ENCODE results near the gene ZNF821.

DNA sequence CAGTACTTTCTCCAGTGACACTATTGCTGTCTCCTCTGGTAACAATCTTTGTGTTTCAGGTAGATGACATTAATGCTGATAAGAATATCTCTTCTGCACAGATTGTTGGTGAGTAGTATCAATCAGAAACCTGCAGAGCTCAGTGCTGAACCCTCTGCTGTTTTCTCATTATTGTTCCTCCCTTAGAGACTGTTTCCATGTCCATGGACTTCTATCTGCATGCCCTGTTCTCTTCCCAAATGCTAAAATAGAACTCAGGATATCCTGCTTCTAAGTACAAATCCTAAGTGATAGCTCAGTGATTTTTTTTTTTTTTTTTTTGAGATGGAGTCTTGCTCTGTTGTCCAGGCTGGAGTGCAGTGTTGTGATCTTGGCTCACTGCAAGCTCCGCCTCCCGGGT lies 40.7 kb upstream of the ZNF821 start:
- TF ChIP-seq, protein P1, sequence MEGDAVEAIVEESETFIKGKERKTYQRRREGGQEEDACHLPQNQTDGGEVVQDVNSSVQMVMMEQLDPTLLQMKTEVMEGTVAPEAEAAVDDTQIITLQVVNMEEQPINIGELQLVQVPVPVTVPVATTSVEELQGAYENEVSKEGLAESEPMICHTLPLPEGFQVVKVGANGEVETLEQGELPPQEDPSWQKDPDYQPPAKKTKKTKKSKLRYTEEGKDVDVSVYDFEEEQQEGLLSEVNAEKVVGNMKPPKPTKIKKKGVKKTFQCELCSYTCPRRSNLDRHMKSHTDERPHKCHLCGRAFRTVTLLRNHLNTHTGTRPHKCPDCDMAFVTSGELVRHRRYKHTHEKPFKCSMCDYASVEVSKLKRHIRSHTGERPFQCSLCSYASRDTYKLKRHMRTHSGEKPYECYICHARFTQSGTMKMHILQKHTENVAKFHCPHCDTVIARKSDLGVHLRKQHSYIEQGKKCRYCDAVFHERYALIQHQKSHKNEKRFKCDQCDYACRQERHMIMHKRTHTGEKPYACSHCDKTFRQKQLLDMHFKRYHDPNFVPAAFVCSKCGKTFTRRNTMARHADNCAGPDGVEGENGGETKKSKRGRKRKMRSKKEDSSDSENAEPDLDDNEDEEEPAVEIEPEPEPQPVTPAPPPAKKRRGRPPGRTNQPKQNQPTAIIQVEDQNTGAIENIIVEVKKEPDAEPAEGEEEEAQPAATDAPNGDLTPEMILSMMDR (IDR thresholded peaks at IDR 0.05; ENCODE audit: poor library complexity), result no peak
- TF ChIP-seq EZH2 (IDR thresholded peaks at IDR 0.05; ENCODE audit: borderline replicate concordance) (no peak), EZH2phosphoT487 (IDR thresholded peaks at IDR 0.05; ENCODE audit: low read depth, severe bottlenecking, unreplicated experiment) (no peak)
